K562 (cell line): ENCODE data around the gene UBN2. TPM values are rescaled to one million over a fixed set of nuclear protein-coding genes. Genes with fewer than 3 reads are reported as not detected.
A peak's percentile ranks its signal among the peaks of the same experiment; 100 is the strongest.

Source experiments
- ARID2 ChIP-seq: fragments of 450-650 bp; IDR thresholded peaks from 2 replicates; pipeline ENCODE4 v1.6.1; 2017; ENCODE audit warnings: antibody characterized with exemption, mild to moderate bottlenecking
- CBFA2T2 ChIP-seq: fragments of 450-650 bp; conservative IDR thresholded peaks from 2 replicates; pipeline ENCODE4 v1.6.1; 2017; ENCODE audit warnings: mild to moderate bottlenecking
- CEBPG ChIP-seq, 3 experiments: fragments of 200-800 bp in 1 of 3; sonication (Bioruptor generic) in 1 of 3; sonication (generic) in 1 of 3; formaldehyde crosslinking in 1 of 3; IDR thresholded peaks in 2 of 3; conservative IDR thresholded peaks in 1 of 3; 2 replicates each; pipeline versions ENCODE4 v1.6.1 to v1.8.0; 2016 to 2022; ENCODE audit warnings: missing compliant biosample characterization in 2 of 3, missing genetic modification characterization in 2 of 3, mild to moderate bottlenecking in 1 of 3, missing genetic modification reagents in 1 of 3
- HSF4 ChIP-seq: fragments of 250-450 bp; sonication (Bioruptor Pico); IDR thresholded peaks from 2 replicates; pipeline ENCODE4 v2.1.2; 2022; ENCODE audit warnings: mild to moderate bottlenecking, moderate library complexity, borderline replicate concordance
- RAD21 ChIP-seq, 2 experiments: fragments of 250-450 bp in 1 of 2; fragments of 450-650 bp in 1 of 2; sonication (Bioruptor Pico) in 1 of 2; formaldehyde crosslinking in 1 of 2; IDR thresholded peaks in 1 of 2; conservative IDR thresholded peaks in 1 of 2; 2 replicates each; pipeline versions ENCODE4 v1.4.0 to v1.8.0; 2020 to 2022; ENCODE audit warnings: mild to moderate bottlenecking in 2 of 2, moderate library complexity in 1 of 2
- STAT5A ChIP-seq: IDR thresholded peaks from 2 replicates; pipeline ENCODE4 v1.6.1; 2012; ENCODE audit warnings: low read length, inconsistent platforms, borderline replicate concordance
- ZNF165 ChIP-seq: fragments of 250-450 bp; sonication (Bioruptor Pico); IDR thresholded peaks from 2 replicates; pipeline ENCODE4 v1.4.0; 2020; ENCODE audit warnings: borderline replicate concordance
- ZNF217 ChIP-seq: sonication (generic); formaldehyde crosslinking; IDR thresholded peaks from 2 replicates; pipeline ENCODE4 v1.8.0; 2022; ENCODE audit warnings: mild to moderate bottlenecking, missing genetic modification reagents
- ZSCAN32 ChIP-seq: fragments of 450-650 bp; formaldehyde crosslinking; IDR thresholded peaks from 2 replicates; pipeline ENCODE4 v1.4.0; 2020; ENCODE audit warnings: mild to moderate bottlenecking, moderate library complexity
- polyA plus RNA-seq, 8 experiments: library from polyadenylated mRNA; depleted of rRNA in 4 of 8; stranded (reverse) in 5 of 8; unstranded in 3 of 8; fragments of >200 nt; fragmentation: Nextera tagmentation in 2 of 8; fragmentation: Illumina TruSeq in 1 of 8; extraction: Ambion mirVana in 2 of 8; extraction: Trizol in 1 of 8; gene quantifications; 2 replicates each; pipeline versions ENCODE4 v1.2.1 to v1.2.3, GENCODE V29; 2011 to 2014; ENCODE audit warnings: inconsistent platforms in 1 of 8, missing spikeins in 1 of 8
- total RNA-seq, 7 experiments: library from RNA; depleted of rRNA in 6 of 7; stranded (reverse); fragments of >200 nt in 6 of 7; fragmentation: Illumina TruSeq in 2 of 7; extraction: Trizol in 2 of 7; gene quantifications; 2 replicates each; pipeline versions ENCODE4 v1.2.1 to v1.2.3, GENCODE V29; 2011 to 2021; ENCODE audit warnings: low replicate concordance in 1 of 7
- TF ChIP-seq, protein P1 (sequence below): sonication (generic); formaldehyde crosslinking; IDR thresholded peaks from 2 replicates; pipeline ENCODE4 v1.8.0; 2022; ENCODE audit warnings: missing genetic modification reagents, mild to moderate bottlenecking, borderline replicate concordance
- TF ChIP-seq, protein P2 (sequence below), 3 experiments: fragments of 200-800 bp in 1 of 3; sonication (Bioruptor generic) in 1 of 3; sonication (generic) in 1 of 3; formaldehyde crosslinking in 1 of 3; IDR thresholded peaks; 2 replicates each; pipeline versions ENCODE4 v1.6.1 to v1.8.0; 2016 to 2022; ENCODE audit warnings: mild to moderate bottlenecking in 2 of 3, missing compliant biosample characterization in 2 of 3, missing genetic modification characterization in 2 of 3, missing genetic modification reagents in 1 of 3
- TF ChIP-seq, protein P3 (sequence below), 2 experiments: fragments of 200-800 bp in 1 of 2; sonication (Bioruptor generic) in 1 of 2; sonication (generic) in 1 of 2; formaldehyde crosslinking in 1 of 2; IDR thresholded peaks in 1 of 2; conservative IDR thresholded peaks in 1 of 2; 2 replicates each; pipeline versions ENCODE4 v1.5.0 to v1.6.1; 2016 to 2020; ENCODE audit warnings: missing compliant biosample characterization in 1 of 2, missing genetic modification characterization in 1 of 2, missing genetic modification reagents in 1 of 2
- TF ChIP-seq, protein P4 (sequence below): IDR thresholded peaks from 2 replicates; pipeline ENCODE4 v1.6.1; 2014; ENCODE audit warnings: antibody characterized with exemption
- TF ChIP-seq, protein P5 (sequence below): fragments of 450-650 bp; formaldehyde crosslinking; IDR thresholded peaks from 2 replicates; pipeline ENCODE4 v1.4.0; 2020; ENCODE audit warnings: mild to moderate bottlenecking, moderate library complexity
- TF ChIP-seq, protein P6 (sequence below), 3 experiments: IDR thresholded peaks in 2 of 3; conservative IDR thresholded peaks in 1 of 3; 2 replicates each; pipeline ENCODE4 v1.5.1; 2011 to 2012; ENCODE audit warnings: low read length in 3 of 3, mild to moderate bottlenecking in 3 of 3, control low read depth in 2 of 3, improper control_type of control experiment in 1 of 3, inconsistent platforms in 1 of 3, low read depth in 1 of 3, mixed read lengths in 1 of 3, moderate library complexity in 1 of 3; ENCODE audit not compliant: insufficient read depth in 2 of 3

Gene UBN2
- total and polyA plus RNA-seq, 9 of the 15 experiments (the other 6 are each of a cell fraction or from before 2014, with no cell fraction given): 1.2 to 19.5 (median 9.9) TPM

DNA sequence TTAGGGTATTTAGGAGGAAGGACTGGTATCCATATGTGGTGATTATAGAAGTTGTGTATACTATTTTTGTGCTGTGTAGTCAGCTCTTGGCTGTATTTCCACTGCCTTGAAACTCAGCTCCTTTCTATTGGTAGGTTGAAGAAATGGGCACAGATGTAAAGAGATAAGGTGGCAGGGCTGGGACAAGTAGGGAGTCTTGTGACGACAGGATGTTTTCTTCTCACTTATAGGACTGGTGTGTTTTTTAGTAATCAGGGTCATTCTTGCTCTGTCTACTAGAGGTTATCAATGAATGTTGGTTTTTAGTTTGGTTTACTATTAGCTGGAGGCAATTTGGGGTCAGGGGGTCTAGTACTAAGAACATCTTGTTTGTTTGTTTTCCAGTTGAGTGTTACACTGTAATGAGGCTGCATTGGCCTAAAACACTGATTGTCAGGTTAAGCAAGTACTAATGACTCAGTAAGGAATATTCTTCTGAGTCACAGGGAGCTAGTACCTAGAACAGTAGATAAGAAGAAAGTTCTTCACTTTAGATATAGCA, 11.8 kb downstream of the UBN2 start (continued):
- TF ChIP-seq HSF4 (CRISPR knock-in tag) (no peak), ARID2 (no peak), STAT5A (no peak), ZNF217 (0 out of 2 replicates have a peak, but pooled peaks have one; percentile 4), RAD21 (CRISPR knock-in tag; conservative IDR thresholded peaks at IDR 0.05 in 1 of 2, IDR thresholded peaks at IDR 0.05 in 1 of 2) (no peak), ZSCAN32 (CRISPR knock-in tag) (no peak), ZNF165 (CRISPR knock-in tag) (no peak), CBFA2T2 (no peak), CEBPG (CRISPR knock-in tag; IDR thresholded peaks at IDR 0.05) (no peak), CEBPG (tag; conservative IDR thresholded peaks at IDR 0.05 in 1 of 2, IDR thresholded peaks at IDR 0.05 in 1 of 2) (peak; percentile 54 to 78; a peak in 3 of 4 replicates)
- TF ChIP-seq, protein P1, sequence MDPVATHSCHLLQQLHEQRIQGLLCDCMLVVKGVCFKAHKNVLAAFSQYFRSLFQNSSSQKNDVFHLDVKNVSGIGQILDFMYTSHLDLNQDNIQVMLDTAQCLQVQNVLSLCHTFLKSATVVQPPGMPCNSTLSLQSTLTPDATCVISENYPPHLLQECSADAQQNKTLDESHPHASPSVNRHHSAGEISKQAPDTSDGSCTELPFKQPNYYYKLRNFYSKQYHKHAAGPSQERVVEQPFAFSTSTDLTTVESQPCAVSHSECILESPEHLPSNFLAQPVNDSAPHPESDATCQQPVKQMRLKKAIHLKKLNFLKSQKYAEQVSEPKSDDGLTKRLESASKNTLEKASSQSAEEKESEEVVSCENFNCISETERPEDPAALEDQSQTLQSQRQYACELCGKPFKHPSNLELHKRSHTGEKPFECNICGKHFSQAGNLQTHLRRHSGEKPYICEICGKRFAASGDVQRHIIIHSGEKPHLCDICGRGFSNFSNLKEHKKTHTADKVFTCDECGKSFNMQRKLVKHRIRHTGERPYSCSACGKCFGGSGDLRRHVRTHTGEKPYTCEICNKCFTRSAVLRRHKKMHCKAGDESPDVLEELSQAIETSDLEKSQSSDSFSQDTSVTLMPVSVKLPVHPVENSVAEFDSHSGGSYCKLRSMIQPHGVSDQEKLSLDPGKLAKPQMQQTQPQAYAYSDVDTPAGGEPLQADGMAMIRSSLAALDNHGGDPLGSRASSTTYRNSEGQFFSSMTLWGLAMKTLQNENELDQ (CRISPR knock-in tag): no peak
- TF ChIP-seq, protein P2, sequence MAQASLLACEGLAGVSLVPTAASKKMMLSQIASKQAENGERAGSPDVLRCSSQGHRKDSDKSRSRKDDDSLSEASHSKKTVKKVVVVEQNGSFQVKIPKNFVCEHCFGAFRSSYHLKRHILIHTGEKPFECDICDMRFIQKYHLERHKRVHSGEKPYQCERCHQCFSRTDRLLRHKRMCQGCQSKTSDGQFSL (CRISPR knock-in tag; IDR thresholded peaks at IDR 0.05): no peak
- TF ChIP-seq, protein P2 (tag; IDR thresholded peaks at IDR 0.05): no peak
- TF ChIP-seq, protein P3, sequence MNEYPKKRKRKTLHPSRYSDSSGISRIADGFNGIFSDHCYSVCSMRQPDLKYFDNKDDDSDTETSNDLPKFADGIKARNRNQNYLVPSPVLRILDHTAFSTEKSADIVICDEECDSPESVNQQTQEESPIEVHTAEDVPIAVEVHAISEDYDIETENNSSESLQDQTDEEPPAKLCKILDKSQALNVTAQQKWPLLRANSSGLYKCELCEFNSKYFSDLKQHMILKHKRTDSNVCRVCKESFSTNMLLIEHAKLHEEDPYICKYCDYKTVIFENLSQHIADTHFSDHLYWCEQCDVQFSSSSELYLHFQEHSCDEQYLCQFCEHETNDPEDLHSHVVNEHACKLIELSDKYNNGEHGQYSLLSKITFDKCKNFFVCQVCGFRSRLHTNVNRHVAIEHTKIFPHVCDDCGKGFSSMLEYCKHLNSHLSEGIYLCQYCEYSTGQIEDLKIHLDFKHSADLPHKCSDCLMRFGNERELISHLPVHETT (CRISPR knock-in tag; conservative IDR thresholded peaks at IDR 0.05 in 1 of 2, IDR thresholded peaks at IDR 0.05 in 1 of 2): no peak
- TF ChIP-seq, protein P4, sequence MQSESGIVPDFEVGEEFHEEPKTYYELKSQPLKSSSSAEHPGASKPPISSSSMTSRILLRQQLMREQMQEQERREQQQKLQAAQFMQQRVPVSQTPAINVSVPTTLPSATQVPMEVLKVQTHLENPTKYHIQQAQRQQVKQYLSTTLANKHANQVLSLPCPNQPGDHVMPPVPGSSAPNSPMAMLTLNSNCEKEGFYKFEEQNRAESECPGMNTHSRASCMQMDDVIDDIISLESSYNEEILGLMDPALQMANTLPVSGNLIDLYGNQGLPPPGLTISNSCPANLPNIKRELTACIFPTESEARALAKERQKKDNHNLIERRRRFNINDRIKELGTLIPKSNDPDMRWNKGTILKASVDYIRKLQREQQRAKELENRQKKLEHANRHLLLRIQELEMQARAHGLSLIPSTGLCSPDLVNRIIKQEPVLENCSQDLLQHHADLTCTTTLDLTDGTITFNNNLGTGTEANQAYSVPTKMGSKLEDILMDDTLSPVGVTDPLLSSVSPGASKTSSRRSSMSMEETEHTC: no peak
- TF ChIP-seq, protein P5, sequence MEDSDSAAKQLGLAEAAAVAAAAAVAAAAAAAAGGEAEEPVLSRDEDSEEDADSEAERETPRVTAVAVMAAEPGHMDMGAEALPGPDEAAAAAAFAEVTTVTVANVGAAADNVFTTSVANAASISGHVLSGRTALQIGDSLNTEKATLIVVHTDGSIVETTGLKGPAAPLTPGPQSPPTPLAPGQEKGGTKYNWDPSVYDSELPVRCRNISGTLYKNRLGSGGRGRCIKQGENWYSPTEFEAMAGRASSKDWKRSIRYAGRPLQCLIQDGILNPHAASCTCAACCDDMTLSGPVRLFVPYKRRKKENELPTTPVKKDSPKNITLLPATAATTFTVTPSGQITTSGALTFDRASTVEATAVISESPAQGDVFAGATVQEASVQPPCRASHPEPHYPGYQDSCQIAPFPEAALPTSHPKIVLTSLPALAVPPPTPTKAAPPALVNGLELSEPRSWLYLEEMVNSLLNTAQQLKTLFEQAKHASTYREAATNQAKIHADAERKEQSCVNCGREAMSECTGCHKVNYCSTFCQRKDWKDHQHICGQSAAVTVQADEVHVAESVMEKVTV (CRISPR knock-in tag): no peak
- TF ChIP-seq, protein P6, sequence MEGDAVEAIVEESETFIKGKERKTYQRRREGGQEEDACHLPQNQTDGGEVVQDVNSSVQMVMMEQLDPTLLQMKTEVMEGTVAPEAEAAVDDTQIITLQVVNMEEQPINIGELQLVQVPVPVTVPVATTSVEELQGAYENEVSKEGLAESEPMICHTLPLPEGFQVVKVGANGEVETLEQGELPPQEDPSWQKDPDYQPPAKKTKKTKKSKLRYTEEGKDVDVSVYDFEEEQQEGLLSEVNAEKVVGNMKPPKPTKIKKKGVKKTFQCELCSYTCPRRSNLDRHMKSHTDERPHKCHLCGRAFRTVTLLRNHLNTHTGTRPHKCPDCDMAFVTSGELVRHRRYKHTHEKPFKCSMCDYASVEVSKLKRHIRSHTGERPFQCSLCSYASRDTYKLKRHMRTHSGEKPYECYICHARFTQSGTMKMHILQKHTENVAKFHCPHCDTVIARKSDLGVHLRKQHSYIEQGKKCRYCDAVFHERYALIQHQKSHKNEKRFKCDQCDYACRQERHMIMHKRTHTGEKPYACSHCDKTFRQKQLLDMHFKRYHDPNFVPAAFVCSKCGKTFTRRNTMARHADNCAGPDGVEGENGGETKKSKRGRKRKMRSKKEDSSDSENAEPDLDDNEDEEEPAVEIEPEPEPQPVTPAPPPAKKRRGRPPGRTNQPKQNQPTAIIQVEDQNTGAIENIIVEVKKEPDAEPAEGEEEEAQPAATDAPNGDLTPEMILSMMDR (IDR thresholded peaks at IDR 0.05 in 2 of 3, conservative IDR thresholded peaks at IDR 0.05 in 1 of 3; ENCODE audit: insufficient read depth in 2 of 3, low read depth in 1 of 3, low read length in 3 of 3): no peak
